DOHH2 (cell line): ENCODE data around the gene KIRREL3.

Source experiments
- CTCF ChIP-seq: fragments of 200-600 bp; sonication (generic); IDR thresholded peaks from one replicate; pipeline ENCODE4 v1.5.1; 2014; ENCODE audit warnings: antibody characterized with exemption, mild to moderate bottlenecking, low read depth, low read length; ENCODE audit not compliant: poor library complexity, severe bottlenecking
- EZH2phosphoT487 ChIP-seq: fragments of 200-600 bp; sonication (generic); IDR thresholded peaks from 2 replicates; pipeline ENCODE4 v1.6.1; 2017; ENCODE audit warnings: borderline replicate concordance, mild to moderate bottlenecking, antibody characterized with exemption, low read length, moderate library complexity, mixed read lengths

GRCh38 chr11:126456089-126456488, 544.5 kb downstream of the KIRREL3 start:
- TF ChIP-seq CTCF, result no peak
- TF ChIP-seq EZH2phosphoT487, result no peak
